T-helper 2 cell treated with Interferon-gamma antibody and Interleukin-4, amounts not matched to agents 100 ng/mL and 5 ng/mL, for 36 hours (primary cell): ENCODE data around the gene SCN9A. TPM values are rescaled to one million over a fixed set of nuclear protein-coding genes. Genes with fewer than 3 reads are reported as not detected.
"Not testable (repeated sequence)": the region's sequence is repeated elsewhere in the genome, so short reads cannot be mapped to it uniquely, and the experiment has no call there.

Experiments used
- intact Hi-C: fragments of 100-400 bp; cut with micrococcal nuclease; formaldehyde crosslinking; loops from one replicate; pipeline ENCODE4 v1.15.1; 2023
- total RNA-seq: library from RNA; stranded (reverse); gene quantifications from 2 replicates; pipeline ENCODE4 v1.2.3, GENCODE V29; 2022

SCN9A gene
- total RNA-seq, 1 donor from 2014 or later, result 2.7 TPM

DNA sequence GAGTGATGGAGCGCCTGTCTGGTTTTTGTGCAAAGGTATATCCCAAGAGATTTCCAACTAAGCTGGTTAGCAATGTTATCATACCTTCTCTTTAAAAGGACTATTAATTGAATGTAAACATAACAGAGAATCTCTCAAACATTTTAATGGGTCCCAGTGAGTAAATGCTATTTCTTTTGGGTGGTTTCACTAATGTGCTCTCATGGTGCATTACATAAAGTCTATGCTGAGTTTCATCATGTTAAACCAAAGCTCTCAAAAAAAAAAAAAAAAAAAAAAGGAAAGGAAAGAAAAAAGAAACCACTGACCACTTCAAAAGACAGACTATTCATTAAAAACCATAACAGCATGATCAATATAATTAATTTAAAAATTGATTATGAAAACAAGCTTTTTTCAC, 128.8 kb downstream of the SCN9A start:
- intact Hi-C loops, result no loop called here

DNA sequence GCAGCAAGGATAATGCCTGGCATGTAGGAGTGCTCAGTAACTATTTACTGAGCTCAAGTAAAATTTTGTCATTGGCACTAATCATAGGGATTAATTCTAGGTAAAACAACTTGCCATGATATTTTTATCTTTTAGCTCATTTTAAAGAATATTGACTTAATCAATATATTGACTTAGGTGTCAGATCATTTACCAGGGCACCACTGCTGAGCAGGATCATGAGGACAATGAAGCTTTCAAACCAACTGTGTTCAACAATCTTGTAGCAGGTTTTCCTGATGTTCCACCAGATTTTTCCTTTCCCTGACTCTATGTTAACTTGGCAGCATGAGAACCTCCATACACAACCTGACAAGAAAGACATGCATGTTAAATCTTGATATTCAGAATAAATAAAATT, 133.4 kb downstream of the SCN9A start:
- intact Hi-C loops, result no loop called here

GRCh38 chr2:166240387-166241313, 135.1 kb downstream of the SCN9A start:
- intact Hi-C loops, result no loop called here

GRCh38 chr2:166239548-166239947, 136.2 kb downstream of the SCN9A start:
- intact Hi-C loops, result no loop called here

DNA sequence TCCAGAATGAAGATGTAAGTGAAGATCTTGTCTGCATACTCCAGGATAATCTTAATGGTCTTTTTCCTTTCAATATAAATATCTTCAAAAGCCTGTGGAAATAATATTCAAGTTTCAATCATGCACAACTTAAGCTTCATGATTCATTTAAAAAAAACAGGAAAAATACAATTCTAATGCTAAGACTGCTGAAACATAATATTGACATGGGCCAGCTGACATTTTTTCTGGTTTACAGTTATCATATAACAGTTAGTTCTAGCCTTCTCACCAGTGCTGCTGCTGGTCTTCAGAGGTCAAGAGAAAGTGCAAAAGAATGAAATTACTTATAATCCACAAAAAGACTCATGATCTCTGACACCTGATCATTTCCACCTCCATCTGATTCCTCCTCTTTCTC, 137.6 kb downstream of the SCN9A start:
- intact Hi-C loops, result no loop called here

DNA sequence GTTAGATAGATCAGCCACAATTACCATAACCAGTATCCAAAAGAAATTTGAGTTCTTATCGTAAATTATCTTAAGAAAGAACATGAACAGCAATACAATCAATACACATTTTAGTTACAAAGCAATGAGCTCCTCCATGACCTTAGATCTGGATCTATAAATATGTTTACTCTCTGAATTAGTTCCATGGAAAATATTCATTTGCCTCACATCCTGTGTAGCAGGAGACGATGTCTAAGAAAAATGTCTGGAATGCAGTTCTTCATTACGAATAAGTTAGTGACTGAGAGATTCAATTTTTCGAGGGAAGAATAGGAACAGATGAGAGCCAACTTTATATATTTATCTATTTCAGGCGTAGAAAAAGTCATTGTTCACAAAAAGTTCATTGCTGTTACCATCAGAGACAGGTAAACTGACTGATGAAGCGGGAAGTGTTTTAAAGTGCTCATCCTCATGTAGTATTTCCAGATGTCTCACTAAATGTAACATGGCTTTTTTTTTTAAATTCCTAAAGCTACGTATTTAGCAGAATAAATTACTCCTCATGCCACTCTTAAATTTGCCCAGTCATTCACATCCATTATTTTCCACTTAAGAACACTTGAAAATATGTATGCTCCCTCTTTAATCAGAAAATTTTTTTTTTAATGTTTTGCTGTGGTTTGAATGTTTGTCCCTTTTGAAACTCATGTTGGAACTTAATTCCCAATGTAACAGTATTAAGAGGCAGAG, 141.5 kb downstream of the SCN9A start:
- intact Hi-C loops, result no loop called here

GRCh38 chr2:166233244-166233643, 142.5 kb downstream of the SCN9A start:
- intact Hi-C loops, result no loop called here

GRCh38 chr2:166230724-166231070, 145.0 kb downstream of the SCN9A start:
- intact Hi-C loops, result no loop called here

- intact Hi-C loops, result no loop called here
These were observed 145.6 kb downstream of the SCN9A start for GRCh38 chr2:166230024-166230723.

DNA sequence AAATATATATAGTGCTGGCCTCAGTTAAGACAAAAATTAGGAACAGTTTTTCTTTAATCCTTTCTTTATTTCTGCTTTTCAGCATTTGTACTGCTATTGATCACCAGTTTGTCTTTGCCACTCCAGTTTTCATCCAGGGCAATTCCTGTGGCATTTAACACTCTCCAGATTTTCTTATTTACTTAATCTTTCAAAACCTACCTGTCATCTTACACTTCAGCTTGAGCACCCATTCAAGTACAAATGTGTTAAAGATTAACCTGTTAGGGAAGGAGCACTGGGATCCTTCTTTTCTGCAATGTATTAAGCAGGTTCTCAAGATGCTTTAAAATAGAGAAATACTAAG, 146.1 kb downstream of the SCN9A start:
- intact Hi-C loops, result no loop called here

DNA sequence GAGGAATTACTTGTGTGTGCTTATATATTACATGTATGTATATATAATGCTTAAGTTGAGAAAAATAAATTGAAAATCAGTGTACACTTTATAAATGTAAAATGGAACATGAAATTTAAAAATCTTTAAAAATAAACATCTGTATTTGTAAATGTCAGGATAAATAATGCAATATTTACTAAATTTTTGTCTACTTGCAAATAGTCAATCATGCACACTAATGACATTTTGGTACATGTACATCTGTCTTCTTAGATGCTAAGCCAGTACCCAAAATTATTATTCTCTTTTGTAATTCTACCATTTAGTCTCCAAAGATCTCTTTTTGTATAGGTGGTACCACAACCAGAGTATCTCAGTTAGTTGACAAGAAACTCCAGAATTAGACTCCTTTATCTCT, 151.5 kb downstream of the SCN9A start:
- intact Hi-C loops, result no loop called here

DNA sequence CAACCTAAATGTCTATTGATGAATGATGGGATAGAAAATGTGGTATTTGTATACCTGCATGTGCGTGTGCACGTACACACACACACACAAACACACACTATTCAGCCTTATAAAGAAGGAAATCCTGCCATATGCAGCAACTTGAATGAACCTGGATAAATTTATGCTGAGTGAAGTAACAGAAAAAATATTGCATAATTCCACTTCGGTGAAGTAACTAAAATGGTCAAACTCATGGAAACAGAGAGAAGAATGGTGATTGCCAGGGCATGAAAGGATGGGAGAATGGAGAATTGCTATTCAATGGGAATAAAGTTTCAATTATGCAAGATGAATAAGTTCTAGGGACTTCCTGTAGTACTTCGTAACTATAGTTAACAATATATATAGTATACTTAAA, 152.4 kb downstream of the SCN9A start:
- intact Hi-C loops, result no loop called here

GRCh38 chr2:166211079-166211478, 164.7 kb downstream of the SCN9A start:
- intact Hi-C loops, result no loop called here

GRCh38 chr2:166209944-166210343, 165.8 kb downstream of the SCN9A start:
- intact Hi-C loops, result not testable (repeated sequence)

DNA sequence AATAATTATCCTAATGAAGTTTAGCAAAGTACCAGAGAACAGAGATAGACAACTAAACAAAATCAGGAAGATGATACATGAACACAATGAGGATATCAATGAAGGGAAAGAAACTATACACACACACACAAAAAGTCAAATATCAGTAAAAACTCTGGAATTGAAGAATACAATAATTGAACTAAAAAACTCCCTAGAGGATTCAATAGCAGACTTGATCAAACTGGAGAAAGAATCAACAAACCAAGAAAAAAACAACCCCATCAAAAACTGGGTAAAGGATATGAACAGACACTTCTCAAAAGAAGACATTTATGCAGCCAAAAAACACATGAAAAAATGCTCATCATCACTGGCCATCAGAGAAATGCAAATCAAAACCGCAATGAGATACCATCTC, 166.4 kb downstream of the SCN9A start:
- intact Hi-C loops, result not testable (repeated sequence)

DNA sequence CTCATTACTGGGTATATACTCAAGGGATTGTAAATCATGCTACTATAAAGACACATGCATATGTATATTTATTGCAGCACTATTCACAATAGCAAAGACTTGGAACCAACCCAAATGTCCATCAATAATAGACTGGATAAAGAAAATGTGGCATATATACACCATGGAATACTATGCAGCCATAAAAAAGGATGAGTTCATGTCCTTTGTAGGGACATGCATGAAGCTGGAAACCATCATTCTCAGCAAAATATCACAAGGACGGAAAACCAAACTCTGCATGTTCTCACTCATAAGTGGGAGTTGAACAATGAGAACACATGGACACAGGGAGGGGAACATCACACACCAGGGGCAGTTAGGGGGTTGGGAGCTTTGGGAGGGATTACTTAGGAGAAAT, 169.6 kb downstream of the SCN9A start:
- intact Hi-C loops, result not testable (repeated sequence)

GRCh38 chr2:166202778-166203177, 173.0 kb downstream of the SCN9A start:
- intact Hi-C loops, result no loop called here

DNA sequence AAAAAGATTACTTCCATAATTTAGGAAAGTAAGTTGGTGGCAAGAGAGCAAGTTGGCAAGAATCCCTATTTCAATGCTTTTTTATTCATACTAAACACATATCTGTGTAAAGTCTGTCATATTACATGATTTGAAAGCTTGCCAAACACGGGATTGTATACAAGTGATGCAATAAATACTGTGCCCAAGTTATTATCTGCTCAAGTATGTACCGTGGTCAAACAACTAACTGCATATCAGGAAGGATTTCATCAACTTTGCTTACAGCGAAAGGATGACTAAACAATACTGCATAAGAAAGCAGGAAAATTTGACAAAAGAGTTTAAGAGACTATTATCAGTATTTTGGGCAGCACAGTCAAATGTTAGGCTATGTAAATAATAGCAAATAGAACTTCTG, 178.3 kb downstream of the SCN9A start:
- intact Hi-C loops, result no loop called here

DNA sequence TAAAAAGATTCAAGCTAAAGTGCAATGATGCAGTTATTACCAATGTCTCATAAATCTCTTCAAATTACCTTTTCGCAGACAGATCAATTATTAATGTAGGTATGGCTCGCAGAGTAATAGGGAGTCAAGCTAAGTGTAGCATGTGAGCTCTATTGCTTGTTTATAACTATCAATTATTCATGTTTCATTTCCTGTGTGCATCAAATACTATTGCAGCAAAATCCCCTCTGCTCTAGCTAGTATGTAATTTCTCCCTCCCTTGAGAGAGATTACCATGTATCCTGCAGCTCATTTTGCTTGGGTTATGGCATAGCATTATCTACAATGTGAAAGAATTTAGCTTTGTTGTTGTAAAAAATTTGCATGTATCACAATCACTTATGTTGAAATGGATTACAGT, 182.3 kb downstream of the SCN9A start:
- intact Hi-C loops, result no loop called here

GRCh38 chr2:166188084-166188483, 187.7 kb downstream of the SCN9A start:
- intact Hi-C loops, result no loop called here

GRCh38 chr2:166184789-166185188, 191.0 kb downstream of the SCN9A start:
- intact Hi-C loops, result no loop called here

GRCh38 chr2:166181813-166182154, 194.0 kb downstream of the SCN9A start:
- intact Hi-C loops, result loop anchor here (1.0 kb wide), 1 partner anchor 227 kb away; no protein-coding TSS in a partner anchor
